WTC11 (cell line): Measurements from ENCODE around the gene IMPDH1. TPM values are rescaled to one million over a fixed set of nuclear protein-coding genes. Genes with fewer than 3 reads are reported as not detected.

Source experiments
- ATF1 ChIP-seq: sonication (generic); formaldehyde crosslinking; IDR thresholded peaks from 2 replicates; pipeline ENCODE4 v1.8.1; 2023; ENCODE audit warnings: mild to moderate bottlenecking, moderate library complexity, missing genetic modification reagents
- ELF4 ChIP-seq: sonication (generic); formaldehyde crosslinking; IDR thresholded peaks from 2 replicates; pipeline ENCODE4 v1.8.1; 2022; ENCODE audit warnings: low read depth, mild to moderate bottlenecking, moderate library complexity, missing genetic modification reagents
- ETV6 ChIP-seq: sonication (generic); formaldehyde crosslinking; IDR thresholded peaks from 2 replicates; pipeline ENCODE4 v1.8.1; 2022; ENCODE audit warnings: mild to moderate bottlenecking, missing genetic modification reagents
- FOXK1 ChIP-seq: sonication (generic); formaldehyde crosslinking; IDR thresholded peaks from 2 replicates; pipeline ENCODE4 v1.8.0; 2022; ENCODE audit warnings: mild to moderate bottlenecking, moderate library complexity, missing genetic modification reagents
- MXD4 ChIP-seq: fragments of 250-450 bp; sonication (Bioruptor Pico); IDR thresholded peaks from 2 replicates; pipeline ENCODE4 v1.8.0; 2021; ENCODE audit warnings: mild to moderate bottlenecking, moderate library complexity, borderline replicate concordance
- SMAD4 ChIP-seq: sonication (generic); formaldehyde crosslinking; IDR thresholded peaks from 2 replicates; pipeline ENCODE4 v1.8.0; 2022; ENCODE audit warnings: mild to moderate bottlenecking, missing genetic modification reagents
- TEAD4 ChIP-seq: sonication (generic); formaldehyde crosslinking; IDR thresholded peaks from 2 replicates; pipeline ENCODE4 v1.8.0; 2022; ENCODE audit warnings: mild to moderate bottlenecking, missing genetic modification reagents
- ZNF219 ChIP-seq: sonication (generic); formaldehyde crosslinking; IDR thresholded peaks from 2 replicates; pipeline ENCODE4 v1.8.0; 2023; ENCODE audit warnings: missing genetic modification reagents, mild to moderate bottlenecking, borderline replicate concordance
- ZNF263 ChIP-seq: sonication (generic); formaldehyde crosslinking; IDR thresholded peaks from 2 replicates; pipeline ENCODE4 v1.8.1; 2022; ENCODE audit warnings: low read depth, mild to moderate bottlenecking, moderate library complexity, missing genetic modification reagents
- ZNF396 ChIP-seq: fragments of 250-450 bp; sonication (Bioruptor Pico); IDR thresholded peaks from 2 replicates; pipeline ENCODE4 v1.8.0; 2021; ENCODE audit warnings: mild to moderate bottlenecking, moderate library complexity, borderline replicate concordance
- total RNA-seq: library from RNA; stranded (reverse); gene quantifications from 3 replicates; pipeline ENCODE4 v1.2.3, GENCODE V29; 2021
- TF ChIP-seq, protein P1 (sequence below): fragments of 250-450 bp; sonication (Bioruptor Pico); IDR thresholded peaks from 2 replicates; pipeline ENCODE4 v1.9.0; 2021; ENCODE audit warnings: mild to moderate bottlenecking, borderline replicate concordance
- TF ChIP-seq, protein P2 (sequence below): sonication (generic); formaldehyde crosslinking; IDR thresholded peaks from 2 replicates; pipeline ENCODE4 v1.8.1; 2022; ENCODE audit warnings: mild to moderate bottlenecking, missing genetic modification reagents, moderate library complexity, borderline replicate concordance
- TF ChIP-seq, protein P3 (sequence below): sonication (generic); formaldehyde crosslinking; IDR thresholded peaks from 2 replicates; pipeline ENCODE4 v1.8.1; 2023; ENCODE audit warnings: mild to moderate bottlenecking, missing genetic modification reagents
- TF ChIP-seq, protein P4 (sequence below): sonication (generic); formaldehyde crosslinking; IDR thresholded peaks from 2 replicates; pipeline ENCODE4 v1.8.1; 2023; ENCODE audit warnings: mild to moderate bottlenecking, missing genetic modification reagents, borderline replicate concordance
- TF ChIP-seq, protein P5 (sequence below): sonication (generic); formaldehyde crosslinking; conservative IDR thresholded peaks from 2 replicates; pipeline ENCODE4 v1.8.1; 2022; ENCODE audit warnings: mild to moderate bottlenecking, missing genetic modification reagents
- TF ChIP-seq, protein P6 (sequence below): sonication (generic); formaldehyde crosslinking; IDR thresholded peaks from 2 replicates; pipeline ENCODE4 v1.8.0; 2022; ENCODE audit warnings: mild to moderate bottlenecking, missing genetic modification reagents
- TF ChIP-seq, protein P7 (sequence below): fragments of 250-450 bp; sonication (Bioruptor Pico); IDR thresholded peaks from 2 replicates; pipeline ENCODE4 v2.1.2; 2022; ENCODE audit warnings: mild to moderate bottlenecking, moderate library complexity
- TF ChIP-seq, protein P8 (sequence below): sonication (generic); formaldehyde crosslinking; IDR thresholded peaks from 2 replicates; pipeline ENCODE4 v1.8.0; 2022; ENCODE audit warnings: mild to moderate bottlenecking, missing genetic modification reagents
- TF ChIP-seq, protein P9 (sequence below): sonication (generic); formaldehyde crosslinking; IDR thresholded peaks from 2 replicates; pipeline ENCODE4 v1.8.0; 2023; ENCODE audit warnings: mild to moderate bottlenecking, missing genetic modification reagents

Gene IMPDH1
- total RNA-seq, 1 experiment from 2014 or later = 54.2 TPM

DNA sequence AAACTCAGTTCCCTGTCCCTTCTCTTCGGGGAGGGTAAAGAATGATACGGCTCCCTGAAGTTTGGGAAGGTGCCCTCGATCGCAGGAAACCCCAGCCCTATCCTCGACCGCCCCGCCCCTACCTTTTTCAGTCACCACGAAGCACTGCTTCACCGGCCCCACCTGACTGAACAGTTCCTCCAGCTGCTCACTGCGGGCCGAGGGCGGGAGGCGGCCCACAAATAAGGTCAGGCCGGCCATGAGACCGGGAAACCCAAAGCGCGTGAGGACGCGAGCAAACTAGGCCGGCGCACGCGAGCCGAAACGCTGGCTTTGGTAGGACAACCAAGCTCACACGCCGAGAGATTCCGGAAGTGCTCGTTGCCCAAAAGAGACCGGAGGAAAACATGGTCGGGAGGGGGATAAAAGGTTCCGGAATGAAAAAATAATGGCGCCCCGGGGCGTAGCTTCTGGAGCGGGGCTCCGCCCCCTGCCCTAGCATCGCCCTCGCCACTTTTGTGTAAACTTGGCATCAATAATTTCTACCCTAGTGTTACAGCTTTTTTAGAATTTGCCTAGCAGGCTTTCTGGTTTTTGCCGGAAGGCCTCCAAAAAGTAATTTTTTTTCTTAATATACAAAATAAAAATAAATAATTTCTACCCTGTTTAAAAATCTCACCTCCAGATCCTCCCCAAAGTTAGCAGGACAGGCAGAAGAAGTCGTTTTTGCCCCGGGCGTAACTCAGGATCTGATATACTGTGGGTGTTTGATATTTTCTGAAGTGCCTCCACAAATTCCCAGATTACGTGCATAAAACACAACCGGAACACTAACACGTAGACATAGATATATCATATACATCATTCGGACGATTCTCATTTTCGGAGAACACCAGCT is 66.0 kb downstream of the IMPDH1 start, which contains the start of gene RBM28 (continued):
- TF ChIP-seq, protein P1, sequence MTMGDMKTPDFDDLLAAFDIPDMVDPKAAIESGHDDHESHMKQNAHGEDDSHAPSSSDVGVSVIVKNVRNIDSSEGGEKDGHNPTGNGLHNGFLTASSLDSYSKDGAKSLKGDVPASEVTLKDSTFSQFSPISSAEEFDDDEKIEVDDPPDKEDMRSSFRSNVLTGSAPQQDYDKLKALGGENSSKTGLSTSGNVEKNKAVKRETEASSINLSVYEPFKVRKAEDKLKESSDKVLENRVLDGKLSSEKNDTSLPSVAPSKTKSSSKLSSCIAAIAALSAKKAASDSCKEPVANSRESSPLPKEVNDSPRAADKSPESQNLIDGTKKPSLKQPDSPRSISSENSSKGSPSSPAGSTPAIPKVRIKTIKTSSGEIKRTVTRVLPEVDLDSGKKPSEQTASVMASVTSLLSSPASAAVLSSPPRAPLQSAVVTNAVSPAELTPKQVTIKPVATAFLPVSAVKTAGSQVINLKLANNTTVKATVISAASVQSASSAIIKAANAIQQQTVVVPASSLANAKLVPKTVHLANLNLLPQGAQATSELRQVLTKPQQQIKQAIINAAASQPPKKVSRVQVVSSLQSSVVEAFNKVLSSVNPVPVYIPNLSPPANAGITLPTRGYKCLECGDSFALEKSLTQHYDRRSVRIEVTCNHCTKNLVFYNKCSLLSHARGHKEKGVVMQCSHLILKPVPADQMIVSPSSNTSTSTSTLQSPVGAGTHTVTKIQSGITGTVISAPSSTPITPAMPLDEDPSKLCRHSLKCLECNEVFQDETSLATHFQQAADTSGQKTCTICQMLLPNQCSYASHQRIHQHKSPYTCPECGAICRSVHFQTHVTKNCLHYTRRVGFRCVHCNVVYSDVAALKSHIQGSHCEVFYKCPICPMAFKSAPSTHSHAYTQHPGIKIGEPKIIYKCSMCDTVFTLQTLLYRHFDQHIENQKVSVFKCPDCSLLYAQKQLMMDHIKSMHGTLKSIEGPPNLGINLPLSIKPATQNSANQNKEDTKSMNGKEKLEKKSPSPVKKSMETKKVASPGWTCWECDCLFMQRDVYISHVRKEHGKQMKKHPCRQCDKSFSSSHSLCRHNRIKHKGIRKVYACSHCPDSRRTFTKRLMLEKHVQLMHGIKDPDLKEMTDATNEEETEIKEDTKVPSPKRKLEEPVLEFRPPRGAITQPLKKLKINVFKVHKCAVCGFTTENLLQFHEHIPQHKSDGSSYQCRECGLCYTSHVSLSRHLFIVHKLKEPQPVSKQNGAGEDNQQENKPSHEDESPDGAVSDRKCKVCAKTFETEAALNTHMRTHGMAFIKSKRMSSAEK (CRISPR knock-in tag) = no peak
- TF ChIP-seq ELF4 (CRISPR knock-in tag) (no peak), TEAD4 (no peak), ZNF263 (no peak), ETV6 (peak; percentile 83), SMAD4 (no peak), ZNF219 (no peak), ZNF396 (no peak), ATF1 (CRISPR knock-in tag) (no peak), MXD4 (CRISPR knock-in tag) (no peak), FOXK1 (peak; percentile 84)
- TF ChIP-seq, protein P2, sequence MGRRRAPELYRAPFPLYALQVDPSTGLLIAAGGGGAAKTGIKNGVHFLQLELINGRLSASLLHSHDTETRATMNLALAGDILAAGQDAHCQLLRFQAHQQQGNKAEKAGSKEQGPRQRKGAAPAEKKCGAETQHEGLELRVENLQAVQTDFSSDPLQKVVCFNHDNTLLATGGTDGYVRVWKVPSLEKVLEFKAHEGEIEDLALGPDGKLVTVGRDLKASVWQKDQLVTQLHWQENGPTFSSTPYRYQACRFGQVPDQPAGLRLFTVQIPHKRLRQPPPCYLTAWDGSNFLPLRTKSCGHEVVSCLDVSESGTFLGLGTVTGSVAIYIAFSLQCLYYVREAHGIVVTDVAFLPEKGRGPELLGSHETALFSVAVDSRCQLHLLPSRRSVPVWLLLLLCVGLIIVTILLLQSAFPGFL = peak; percentile 94; the same call in 1 of the 2 replicates
- TF ChIP-seq, protein P3, sequence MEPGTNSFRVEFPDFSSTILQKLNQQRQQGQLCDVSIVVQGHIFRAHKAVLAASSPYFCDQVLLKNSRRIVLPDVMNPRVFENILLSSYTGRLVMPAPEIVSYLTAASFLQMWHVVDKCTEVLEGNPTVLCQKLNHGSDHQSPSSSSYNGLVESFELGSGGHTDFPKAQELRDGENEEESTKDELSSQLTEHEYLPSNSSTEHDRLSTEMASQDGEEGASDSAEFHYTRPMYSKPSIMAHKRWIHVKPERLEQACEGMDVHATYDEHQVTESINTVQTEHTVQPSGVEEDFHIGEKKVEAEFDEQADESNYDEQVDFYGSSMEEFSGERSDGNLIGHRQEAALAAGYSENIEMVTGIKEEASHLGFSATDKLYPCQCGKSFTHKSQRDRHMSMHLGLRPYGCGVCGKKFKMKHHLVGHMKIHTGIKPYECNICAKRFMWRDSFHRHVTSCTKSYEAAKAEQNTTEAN (CRISPR knock-in tag) = 0 out of 2 replicates have a peak, but pooled peaks have one; percentile 63
- TF ChIP-seq, protein P4, sequence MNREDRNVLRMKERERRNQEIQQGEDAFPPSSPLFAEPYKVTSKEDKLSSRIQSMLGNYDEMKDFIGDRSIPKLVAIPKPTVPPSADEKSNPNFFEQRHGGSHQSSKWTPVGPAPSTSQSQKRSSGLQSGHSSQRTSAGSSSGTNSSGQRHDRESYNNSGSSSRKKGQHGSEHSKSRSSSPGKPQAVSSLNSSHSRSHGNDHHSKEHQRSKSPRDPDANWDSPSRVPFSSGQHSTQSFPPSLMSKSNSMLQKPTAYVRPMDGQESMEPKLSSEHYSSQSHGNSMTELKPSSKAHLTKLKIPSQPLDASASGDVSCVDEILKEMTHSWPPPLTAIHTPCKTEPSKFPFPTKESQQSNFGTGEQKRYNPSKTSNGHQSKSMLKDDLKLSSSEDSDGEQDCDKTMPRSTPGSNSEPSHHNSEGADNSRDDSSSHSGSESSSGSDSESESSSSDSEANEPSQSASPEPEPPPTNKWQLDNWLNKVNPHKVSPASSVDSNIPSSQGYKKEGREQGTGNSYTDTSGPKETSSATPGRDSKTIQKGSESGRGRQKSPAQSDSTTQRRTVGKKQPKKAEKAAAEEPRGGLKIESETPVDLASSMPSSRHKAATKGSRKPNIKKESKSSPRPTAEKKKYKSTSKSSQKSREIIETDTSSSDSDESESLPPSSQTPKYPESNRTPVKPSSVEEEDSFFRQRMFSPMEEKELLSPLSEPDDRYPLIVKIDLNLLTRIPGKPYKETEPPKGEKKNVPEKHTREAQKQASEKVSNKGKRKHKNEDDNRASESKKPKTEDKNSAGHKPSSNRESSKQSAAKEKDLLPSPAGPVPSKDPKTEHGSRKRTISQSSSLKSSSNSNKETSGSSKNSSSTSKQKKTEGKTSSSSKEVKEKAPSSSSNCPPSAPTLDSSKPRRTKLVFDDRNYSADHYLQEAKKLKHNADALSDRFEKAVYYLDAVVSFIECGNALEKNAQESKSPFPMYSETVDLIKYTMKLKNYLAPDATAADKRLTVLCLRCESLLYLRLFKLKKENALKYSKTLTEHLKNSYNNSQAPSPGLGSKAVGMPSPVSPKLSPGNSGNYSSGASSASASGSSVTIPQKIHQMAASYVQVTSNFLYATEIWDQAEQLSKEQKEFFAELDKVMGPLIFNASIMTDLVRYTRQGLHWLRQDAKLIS (CRISPR knock-in tag) = no peak
- TF ChIP-seq, protein P5, sequence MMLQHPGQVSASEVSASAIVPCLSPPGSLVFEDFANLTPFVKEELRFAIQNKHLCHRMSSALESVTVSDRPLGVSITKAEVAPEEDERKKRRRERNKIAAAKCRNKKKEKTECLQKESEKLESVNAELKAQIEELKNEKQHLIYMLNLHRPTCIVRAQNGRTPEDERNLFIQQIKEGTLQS (CRISPR knock-in tag) = no peak
- TF ChIP-seq, protein P6, sequence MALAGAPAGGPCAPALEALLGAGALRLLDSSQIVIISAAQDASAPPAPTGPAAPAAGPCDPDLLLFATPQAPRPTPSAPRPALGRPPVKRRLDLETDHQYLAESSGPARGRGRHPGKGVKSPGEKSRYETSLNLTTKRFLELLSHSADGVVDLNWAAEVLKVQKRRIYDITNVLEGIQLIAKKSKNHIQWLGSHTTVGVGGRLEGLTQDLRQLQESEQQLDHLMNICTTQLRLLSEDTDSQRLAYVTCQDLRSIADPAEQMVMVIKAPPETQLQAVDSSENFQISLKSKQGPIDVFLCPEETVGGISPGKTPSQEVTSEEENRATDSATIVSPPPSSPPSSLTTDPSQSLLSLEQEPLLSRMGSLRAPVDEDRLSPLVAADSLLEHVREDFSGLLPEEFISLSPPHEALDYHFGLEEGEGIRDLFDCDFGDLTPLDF (CRISPR knock-in tag) = 0 out of 2 replicates have a peak, but pooled peaks have one; percentile 73
- TF ChIP-seq, protein P7, sequence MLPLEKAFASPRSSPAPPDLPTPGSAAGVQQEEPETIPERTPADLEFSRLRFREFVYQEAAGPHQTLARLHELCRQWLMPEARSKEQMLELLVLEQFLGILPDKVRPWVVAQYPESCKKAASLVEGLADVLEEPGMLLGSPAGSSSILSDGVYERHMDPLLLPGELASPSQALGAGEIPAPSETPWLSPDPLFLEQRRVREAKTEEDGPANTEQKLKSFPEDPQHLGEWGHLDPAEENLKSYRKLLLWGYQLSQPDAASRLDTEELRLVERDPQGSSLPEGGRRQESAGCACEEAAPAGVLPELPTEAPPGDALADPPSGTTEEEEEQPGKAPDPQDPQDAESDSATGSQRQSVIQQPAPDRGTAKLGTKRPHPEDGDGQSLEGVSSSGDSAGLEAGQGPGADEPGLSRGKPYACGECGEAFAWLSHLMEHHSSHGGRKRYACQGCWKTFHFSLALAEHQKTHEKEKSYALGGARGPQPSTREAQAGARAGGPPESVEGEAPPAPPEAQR = 0 out of 2 replicates have a peak, but pooled peaks have one; percentile 29
- TF ChIP-seq, protein P8, sequence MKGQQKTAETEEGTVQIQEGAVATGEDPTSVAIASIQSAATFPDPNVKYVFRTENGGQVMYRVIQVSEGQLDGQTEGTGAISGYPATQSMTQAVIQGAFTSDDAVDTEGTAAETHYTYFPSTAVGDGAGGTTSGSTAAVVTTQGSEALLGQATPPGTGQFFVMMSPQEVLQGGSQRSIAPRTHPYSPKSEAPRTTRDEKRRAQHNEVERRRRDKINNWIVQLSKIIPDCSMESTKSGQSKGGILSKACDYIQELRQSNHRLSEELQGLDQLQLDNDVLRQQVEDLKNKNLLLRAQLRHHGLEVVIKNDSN (CRISPR knock-in tag) = peak; percentile 66; the same call in 1 of the 2 replicates
- TF ChIP-seq, protein P9, sequence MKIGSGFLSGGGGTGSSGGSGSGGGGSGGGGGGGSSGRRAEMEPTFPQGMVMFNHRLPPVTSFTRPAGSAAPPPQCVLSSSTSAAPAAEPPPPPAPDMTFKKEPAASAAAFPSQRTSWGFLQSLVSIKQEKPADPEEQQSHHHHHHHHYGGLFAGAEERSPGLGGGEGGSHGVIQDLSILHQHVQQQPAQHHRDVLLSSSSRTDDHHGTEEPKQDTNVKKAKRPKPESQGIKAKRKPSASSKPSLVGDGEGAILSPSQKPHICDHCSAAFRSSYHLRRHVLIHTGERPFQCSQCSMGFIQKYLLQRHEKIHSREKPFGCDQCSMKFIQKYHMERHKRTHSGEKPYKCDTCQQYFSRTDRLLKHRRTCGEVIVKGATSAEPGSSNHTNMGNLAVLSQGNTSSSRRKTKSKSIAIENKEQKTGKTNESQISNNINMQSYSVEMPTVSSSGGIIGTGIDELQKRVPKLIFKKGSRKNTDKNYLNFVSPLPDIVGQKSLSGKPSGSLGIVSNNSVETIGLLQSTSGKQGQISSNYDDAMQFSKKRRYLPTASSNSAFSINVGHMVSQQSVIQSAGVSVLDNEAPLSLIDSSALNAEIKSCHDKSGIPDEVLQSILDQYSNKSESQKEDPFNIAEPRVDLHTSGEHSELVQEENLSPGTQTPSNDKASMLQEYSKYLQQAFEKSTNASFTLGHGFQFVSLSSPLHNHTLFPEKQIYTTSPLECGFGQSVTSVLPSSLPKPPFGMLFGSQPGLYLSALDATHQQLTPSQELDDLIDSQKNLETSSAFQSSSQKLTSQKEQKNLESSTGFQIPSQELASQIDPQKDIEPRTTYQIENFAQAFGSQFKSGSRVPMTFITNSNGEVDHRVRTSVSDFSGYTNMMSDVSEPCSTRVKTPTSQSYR (CRISPR knock-in tag) = 0 out of 2 replicates have a peak, but pooled peaks have one; percentile 47
